ENCODE data around the gene TSHZ2.
"Not testable (repeated sequence)": the region's sequence is repeated elsewhere in the genome, so short reads cannot be mapped to it uniquely, and the experiment has no call there.

Gene TSHZ2

DNA sequence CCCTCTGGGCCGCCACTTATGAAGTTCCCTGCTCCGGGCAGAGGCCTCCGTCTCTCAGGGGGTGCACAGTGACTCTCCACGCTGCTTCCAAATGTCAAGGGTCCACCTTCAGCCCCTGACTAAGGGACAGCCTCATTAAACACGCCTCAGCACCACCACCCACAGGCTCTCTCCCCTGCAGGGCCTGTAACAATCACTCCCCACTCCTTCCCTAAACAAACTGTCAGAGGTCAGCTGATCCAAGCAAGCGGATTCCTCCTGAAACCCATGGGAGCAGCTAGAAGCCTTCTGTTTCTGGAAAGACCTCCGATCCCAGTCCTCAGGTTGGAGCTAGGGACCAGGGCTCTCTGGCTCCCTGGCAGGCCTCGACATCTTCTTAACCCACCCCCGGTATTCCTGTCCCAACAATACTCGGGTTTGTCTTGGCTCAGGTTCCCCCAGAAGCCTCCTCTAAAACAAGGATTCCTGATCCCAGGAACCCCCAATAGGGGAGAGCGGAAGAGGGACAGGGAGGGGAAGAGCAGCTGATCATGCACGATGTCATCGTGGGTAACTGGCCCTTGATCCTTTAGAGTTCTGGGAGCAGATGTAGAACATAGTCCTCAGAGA is 440.5 kb downstream of the TSHZ2 start:
- no peak overlapping the region for H3K4me3 ChIP-seq (ENCODE audit: low read length)
- no peak for DNase-seq (ENCODE audit: low read depth)
- TF ChIP-seq CTCF (conservative IDR thresholded peaks at IDR 0.05; ENCODE audit: low read length) = no peak

DNA sequence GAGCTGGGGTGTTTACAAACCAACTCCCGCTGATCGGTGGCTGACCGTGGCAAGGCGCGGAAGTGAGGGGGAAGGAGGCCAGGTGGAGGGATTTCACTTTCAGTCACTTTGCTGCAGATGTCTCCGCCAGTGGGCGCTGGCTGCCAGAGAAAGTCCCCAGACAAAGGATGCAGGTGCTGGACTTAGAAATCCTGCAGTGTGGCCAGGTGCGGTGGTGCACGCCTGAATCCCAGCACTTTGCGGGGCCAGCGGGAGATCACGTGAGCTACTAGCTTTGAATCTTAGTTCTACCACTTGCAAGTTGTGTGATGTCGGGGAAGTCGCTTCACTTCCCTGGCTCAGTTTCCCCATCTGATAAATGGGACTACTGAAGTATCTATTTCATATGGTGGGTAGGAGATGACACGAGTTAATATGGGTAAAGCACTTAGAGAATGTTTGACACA is 441.1 kb downstream of the TSHZ2 start:
- H3K4me3 ChIP-seq (ENCODE audit: low read length) = no peak overlapping the region
- DNase-seq (ENCODE audit: low read depth) = no peak
- TF ChIP-seq CTCF (conservative IDR thresholded peaks at IDR 0.05; ENCODE audit: low read length) = no peak

DNA sequence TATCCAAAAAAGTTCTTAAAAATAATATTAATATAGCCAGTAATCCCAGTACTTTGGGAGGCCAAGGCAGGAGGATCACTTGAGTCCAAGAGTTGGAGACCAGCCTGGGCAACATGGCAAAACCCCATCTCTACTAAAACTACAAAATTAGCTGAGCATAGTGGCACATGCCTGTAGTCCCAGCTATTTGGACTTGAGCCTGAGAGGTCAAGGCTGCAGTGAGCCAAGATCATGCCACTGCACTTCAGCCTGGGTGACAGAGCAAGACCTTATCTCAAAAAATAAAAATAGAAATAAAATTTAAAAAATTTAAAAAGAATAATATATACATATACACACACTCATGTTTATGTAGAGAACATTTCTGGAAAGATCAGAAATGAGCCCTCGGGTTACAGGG is 441.7 kb downstream of the TSHZ2 start:
- H3K4me3 ChIP-seq (ENCODE audit: low read length); DNase-seq (ENCODE audit: low read depth): not testable (repeated sequence)

DNA sequence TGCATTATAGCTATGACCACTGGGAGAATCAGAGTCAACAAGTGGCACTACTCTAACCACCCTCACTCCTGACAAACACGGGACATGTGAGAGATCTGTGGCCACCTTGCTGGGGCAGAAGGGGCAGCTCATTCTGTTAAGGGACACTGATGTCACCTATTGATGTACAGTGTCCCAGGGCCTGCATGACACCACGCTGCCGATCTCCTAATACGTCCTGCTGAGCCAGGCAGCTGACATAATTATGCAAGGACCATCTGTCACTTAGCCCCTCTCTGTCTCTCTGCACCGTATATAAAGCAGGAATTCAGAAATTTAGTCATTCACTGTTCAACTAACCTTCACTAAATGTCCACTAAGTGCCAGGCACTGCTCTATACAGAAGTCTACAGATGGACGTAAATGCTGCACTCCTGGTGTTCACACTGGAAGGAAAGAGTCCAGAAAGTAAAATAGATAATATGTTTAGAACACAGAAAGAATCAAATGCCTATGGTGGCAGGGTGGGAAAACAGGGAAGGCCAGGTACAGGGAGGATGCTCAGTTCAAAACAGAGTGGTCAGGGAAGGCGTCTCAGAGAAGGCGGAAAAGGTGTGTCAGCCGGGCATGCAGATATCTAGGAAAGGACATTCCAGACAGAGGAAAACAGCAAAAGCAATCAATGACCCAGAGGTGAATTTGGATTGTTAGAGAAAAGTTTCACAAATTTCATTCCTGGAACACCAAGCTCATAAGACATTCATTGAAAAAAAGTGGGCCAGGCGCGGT is 447.7 kb downstream of the TSHZ2 start:
- no peak for DNase-seq (ENCODE audit: low read depth)
- H3K4me3 ChIP-seq (ENCODE audit: low read length) = no peak overlapping the region
- TF ChIP-seq CTCF (conservative IDR thresholded peaks at IDR 0.05; ENCODE audit: low read length) = no peak

- no peak for TF ChIP-seq CTCF (conservative IDR thresholded peaks at IDR 0.05; ENCODE audit: low read length)
- no peak overlapping the region for H3K4me3 ChIP-seq (ENCODE audit: low read length)
- no peak for DNase-seq (ENCODE audit: low read depth)
These were observed 449.2 kb downstream of the TSHZ2 start for GRCh38 chr20:53421343-53421742.

GRCh38 chr20:53422039-53422438 is 449.9 kb downstream of the TSHZ2 start:
- no peak for DNase-seq (ENCODE audit: low read depth)
- TF ChIP-seq CTCF (conservative IDR thresholded peaks at IDR 0.05; ENCODE audit: low read length) = no peak
- H3K4me3 ChIP-seq (ENCODE audit: low read length) = no peak overlapping the region

DNA sequence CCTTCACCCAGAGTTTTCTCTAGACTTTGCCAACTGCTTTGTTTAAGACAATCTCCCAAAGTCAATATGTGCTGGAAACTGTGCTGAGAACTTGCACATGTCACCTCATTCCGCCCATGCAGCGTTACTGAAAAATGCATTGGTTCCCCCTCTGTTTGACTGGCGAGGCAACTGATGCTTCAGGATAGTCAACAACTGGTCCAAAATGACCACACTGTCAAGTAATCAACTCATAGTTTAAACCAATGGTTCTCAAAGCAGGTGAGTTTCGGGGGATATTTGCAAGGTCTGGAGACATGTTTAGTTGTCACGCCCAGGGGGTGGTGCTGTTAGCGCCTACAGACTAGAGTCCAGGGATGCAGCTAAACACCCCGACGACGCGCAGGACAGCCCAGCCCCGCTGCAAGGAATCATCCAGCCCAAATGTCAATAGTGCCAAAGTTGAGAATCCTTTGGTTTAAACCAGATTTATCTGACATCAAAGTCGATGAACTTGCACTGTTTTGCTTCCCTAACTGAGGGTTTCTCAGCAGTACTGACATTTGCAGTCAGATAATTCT is 451.5 kb downstream of the TSHZ2 start:
- H3K4me3 ChIP-seq (ENCODE audit: low read length) = no peak overlapping the region
- no peak for DNase-seq (ENCODE audit: low read depth)
- TF ChIP-seq CTCF (conservative IDR thresholded peaks at IDR 0.05; ENCODE audit: low read length) = no peak
